KBM-7 (cell line): ENCODE measurements around the gene MAN2A2.

Experiments used
- DNase-seq: peaks from one replicate; pipeline ENCODE4 v3.0.0-alpha.2; 2015
- in situ Hi-C: fragments of 300-500 bp; cut with MboI; formaldehyde crosslinking; loops from 2 replicates; pipeline ENCODE4 v1.14.3; 2020; ENCODE audit warnings: low sequenced_read_pairs, low pct_unique_long_range_greater_than_20kb, mixed read lengths

The MAN2A2 gene

DNA sequence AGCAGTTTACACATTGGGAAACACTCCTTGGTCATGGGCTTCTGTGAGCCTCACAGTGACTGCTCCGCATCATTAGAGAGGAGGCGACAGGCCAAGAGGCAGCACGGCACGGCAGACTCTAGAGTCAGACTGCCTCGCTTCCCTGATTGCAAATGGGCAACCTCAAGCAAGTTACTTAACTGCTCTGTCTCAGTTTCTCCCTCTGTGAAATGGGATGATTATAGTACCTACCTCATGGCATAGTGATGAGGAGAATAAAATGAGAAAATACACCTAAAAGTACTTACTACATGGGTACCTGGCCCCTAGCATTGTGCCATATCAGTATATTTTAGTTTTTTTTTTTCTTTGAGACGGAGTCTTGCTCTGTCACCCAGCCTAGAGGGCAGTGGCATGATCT, 47.6 kb downstream of the MAN2A2 start:
- in situ Hi-C loops, result no loop called here
- no peak for DNase-seq

DNA sequence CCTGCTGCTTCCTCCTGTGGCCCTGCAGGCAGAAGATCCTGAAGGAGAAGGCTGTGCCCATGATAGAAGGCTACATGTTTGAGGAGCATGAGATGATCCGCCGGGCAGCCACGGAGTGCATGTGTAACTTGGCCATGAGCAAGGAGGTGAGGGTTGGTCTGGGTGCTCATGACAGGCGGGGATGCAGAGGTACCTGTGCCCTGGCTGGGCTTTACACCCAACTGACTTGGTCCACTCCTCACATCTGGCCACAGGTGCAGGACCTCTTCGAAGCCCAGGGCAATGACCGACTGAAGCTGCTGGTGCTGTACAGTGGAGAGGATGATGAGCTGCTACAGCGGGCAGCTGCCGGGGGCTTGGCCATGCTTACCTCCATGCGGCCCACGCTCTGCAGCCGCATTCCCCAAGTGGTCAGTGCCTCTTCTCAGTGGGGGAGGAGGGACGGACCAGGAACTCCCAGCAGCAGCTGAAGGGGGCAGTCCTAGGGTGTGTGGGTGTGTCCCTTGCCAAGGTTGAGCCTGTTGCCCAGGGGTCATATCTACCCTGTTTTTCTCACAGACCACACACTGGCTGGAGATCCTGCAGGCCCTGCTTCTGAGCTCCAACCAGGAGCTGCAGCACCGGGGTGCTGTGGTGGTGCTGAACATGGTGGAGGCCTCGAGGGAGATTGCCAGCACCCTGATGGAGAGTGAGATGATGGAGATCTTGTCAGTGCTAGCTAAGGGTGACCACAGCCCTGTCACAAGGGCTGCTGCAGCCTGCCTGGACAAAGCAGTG, 50.0 kb downstream of the MAN2A2 start:
- in situ Hi-C loops, result no loop called here
- DNase-seq, result no peak

DNA sequence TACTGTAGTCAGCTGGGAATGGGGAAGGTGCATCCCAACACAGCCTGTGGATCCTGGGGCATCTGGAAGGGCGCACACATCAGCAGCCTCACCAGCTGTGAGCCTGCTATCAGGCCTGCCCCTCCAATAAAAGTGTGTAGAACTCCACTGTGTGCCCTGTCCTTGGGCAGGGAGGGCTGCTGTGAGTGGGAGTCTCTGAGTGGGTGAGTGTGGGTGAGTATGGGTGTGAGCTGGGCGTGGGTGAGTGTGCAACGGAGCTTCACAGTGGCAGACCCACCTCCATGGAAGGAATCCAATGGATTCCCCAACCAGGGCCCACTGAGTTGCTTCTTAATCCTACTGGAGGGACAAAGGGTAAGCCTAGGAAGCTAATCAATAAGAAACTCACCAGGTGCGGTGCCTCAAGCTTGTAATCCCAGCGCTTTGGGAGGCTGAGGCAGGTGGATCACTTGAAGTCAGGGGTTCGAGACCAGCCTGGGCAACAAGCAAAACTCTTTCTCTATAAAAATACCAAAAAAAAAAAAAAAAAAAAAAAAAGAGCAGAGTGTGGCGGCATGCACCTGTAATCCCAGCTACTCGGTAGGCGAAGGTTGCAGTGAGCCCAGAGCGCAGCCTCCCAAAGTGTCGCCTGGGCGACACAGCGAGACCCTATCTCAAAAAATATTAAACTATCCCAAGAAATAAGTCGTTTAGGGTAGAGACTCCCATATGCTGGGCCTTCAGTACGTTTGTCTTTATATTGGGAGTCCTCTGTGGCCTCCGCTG, 51.0 kb downstream of the MAN2A2 start:
- in situ Hi-C loops, result no loop called here
- DNase-seq, result no peak

DNA sequence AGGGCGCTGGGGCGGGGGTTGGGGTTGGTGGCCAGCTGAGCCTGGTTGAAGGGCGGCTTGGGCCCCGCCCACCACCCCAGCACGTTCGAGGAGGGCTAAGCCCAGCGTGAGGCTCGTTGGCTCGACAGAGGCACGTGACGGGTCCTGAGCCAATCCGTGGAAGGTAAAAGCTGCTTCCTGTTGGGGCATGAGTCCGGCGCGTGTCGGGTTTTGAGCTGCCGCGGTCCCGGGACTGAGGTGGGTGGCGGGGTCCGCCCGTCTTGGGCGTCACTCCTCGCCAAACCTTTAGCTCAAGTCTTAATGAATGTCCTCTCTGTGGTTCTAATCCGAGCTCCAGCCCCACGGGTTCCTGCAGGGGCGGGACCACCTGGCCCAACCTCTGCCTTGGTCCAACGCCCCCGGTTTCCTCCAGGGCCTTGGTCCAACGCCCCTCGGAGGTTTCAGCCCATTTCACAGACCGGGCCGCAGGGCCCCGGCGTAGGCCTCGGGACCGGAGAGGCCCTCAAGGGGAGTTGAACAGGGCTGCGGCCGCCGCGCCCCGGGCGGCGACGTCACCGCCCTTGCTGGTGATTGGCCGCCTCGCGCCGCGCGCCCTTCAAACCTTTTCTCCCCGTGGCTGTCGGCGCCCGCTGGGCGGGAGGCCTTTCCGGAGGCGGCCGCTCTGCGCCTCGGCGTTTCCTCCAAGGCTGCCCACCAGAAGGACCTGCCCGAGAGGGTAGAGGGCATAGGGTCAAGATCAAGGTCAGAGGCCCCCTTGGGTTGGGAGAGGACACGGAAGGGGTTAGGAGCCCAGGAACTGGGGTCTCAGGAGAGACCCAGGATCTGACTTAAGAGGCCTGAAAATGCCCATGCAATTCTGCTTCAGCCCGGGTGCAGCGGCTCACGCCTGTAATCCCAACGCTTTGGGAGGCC, 51.9 kb downstream of the MAN2A2 start, which contains the start of gene RCCD1:
RCCD1 (plus strand) TSS at position 173 of the 912 bp plus-strand sequence. CDS start 1,851 bp downstream, outside the sequence.
- peak; percentile 95 for DNase-seq
- in situ Hi-C loops, result no loop called here

DNA sequence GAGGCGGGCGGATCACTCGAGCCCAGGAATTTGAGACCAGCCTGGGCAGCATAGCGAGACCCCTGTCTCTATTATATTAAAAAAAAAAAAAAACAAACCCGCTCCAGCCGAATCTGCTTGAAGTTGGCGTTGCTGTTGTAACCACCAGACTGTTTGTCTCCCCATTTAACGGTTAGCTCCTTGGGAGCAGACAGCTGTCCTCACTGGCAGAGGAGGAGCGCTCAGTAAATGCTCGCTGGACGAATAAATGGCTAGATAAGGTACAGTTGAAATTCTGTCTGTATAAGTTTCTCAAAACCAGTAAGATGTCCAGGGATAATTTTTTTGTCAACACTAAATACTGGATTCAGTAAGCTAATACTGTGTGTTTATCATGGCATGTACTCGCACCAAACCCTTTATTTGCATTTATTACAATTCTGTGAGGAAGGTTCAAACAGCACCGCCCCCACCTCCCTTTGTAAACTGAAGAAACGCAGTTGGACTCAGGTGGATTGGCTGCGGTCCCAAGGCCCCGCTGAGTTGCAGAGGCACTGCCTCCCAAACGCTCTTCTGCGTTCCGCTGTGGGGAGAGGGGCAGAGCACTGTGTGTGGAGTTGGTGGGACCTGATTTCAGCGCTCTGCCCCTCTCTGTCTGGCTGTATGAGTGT, 52.6 kb downstream of the MAN2A2 start:
- in situ Hi-C loops, result no loop called here
- DNase-seq, result no peak

DNA sequence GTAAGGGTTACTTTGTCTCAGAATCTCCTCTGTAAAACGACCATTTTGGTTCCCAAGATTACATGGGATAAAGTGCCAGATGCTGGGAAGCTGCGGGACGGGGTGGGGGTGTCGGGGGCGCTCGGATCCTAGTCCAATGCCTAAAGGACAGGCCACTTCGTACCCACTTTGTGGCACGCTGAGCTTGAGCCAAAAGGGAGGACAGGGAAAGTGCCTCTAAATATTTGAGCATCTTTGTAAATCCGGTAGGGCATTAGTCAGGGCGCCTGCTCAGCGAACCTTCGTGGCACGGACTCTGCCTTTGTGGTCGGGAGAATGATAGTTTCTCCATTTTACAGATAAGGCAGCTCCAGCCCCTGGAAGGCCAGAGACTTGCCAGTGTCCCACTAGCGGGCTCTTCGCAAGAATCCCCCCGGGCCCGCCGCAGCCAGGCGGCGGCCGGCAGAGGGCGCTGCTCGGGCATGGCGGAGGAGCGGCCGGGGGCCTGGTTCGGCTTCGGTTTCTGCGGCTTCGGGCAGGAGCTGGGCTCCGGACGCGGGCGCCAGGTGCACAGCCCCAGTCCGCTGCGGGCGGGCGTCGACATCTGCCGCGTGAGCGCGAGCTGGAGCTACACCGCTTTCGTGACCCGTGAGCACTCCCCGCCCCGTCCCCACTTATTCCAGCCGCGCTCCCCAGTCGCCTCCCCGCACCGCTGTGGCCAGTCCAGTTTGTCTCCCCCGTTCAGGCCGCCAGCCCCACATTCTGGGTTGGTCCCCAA, 53.4 kb downstream of the MAN2A2 start:
- in situ Hi-C loops, result no loop called here
- no peak for DNase-seq

DNA sequence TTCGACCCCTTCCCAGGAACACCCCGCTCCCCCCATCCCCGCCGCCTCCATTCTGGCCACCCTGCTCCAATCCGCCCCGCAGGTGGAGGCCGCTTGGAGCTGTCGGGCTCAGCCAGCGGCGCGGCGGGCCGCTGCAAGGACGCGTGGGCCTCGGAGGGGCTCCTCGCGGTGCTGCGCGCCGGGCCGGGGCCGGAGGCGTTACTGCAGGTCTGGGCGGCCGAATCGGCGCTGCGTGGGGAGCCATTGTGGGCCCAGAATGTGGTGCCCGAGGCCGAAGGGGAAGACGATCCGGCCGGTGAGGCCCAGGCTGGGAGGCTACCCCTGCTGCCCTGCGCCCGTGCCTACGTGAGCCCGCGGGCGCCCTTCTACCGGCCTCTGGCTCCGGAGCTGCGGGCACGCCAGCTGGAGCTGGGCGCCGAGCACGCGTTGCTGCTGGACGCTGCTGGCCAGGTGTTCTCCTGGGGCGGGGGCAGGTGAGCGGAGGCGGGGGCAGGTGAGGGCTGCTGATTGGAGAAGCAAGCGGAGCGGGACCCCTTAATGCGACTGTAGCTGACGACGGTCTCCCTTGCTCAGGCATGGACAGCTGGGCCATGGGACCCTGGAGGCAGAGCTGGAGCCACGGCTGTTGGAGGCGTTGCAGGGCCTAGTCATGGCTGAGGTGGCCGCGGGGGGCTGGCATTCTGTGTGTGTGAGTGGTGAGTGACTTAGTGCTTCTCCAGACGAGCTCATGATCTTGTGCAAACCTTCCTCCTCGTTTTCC, 54.1 kb downstream of the MAN2A2 start:
- in situ Hi-C loops, result no loop called here
- no peak for DNase-seq

DNA sequence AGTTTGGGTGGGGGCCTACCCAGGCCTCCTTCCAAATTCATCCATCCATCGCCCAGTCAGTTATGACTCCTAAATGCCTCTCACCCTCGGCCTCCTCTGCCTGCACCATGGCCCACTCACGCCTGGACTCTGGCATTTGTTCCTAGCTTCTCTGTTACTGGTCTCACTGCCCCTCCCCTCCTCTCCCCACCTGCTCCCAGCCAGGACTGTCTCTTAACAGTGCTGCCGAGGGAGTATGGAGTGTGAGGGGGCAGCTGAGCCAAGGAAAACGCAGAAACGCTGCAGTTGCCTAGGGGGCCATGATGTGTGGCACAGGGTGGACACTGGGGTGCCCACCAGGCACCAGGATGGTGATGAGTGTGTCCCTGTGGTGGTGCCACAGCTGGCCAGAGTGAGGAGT, 54.7 kb downstream of the MAN2A2 start:
- in situ Hi-C loops, result no loop called here
- no peak for DNase-seq

DNA sequence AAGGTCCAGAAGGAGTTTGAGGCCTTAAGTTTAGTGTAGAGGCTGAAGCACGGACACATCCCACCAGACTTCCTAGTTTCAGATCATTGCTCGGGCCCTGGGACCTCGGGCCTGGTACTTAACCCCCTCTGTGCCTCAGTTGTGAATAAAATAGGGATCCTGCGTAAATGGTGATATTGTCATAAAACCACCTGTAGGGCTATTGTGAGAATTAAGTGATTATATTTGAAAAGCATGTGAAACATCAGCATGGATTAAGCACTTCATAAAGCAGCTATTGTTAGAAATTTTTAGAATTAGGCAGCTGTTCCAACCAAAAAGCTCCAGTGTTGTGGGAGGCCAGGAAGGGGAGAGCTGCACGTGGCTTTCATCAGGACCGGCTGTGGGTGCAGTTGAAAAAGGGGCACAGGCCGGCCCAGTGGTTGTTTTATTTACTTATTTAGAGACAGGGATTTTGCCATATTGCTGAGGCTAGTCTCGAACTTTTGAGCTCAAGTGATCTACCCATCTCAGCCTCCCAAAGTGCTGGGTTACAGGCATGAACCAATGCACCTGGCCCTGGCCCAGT, 56.0 kb downstream of the MAN2A2 start:
- DNase-seq, result no peak
- in situ Hi-C loops, result no loop called here

DNA sequence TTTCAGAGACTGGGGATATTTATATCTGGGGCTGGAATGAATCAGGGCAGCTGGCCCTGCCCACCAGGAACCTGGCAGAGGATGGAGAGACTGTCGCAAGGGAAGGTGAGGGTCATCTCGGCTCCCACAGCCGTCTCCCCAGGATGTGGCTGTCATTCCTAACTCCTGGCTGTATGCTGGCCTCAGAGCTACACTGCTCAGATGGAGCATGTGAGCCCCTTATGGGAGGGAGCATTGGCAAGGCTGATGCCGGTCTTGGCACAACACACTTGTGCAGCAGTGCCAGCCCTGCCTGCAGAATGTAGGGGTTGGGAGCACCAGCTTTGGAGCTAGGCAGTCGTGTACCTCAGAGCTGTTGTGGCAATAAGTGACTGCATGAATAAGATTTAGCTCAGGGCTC, 56.8 kb downstream of the MAN2A2 start:
- no peak for DNase-seq
- in situ Hi-C loops, result no loop called here

DNA sequence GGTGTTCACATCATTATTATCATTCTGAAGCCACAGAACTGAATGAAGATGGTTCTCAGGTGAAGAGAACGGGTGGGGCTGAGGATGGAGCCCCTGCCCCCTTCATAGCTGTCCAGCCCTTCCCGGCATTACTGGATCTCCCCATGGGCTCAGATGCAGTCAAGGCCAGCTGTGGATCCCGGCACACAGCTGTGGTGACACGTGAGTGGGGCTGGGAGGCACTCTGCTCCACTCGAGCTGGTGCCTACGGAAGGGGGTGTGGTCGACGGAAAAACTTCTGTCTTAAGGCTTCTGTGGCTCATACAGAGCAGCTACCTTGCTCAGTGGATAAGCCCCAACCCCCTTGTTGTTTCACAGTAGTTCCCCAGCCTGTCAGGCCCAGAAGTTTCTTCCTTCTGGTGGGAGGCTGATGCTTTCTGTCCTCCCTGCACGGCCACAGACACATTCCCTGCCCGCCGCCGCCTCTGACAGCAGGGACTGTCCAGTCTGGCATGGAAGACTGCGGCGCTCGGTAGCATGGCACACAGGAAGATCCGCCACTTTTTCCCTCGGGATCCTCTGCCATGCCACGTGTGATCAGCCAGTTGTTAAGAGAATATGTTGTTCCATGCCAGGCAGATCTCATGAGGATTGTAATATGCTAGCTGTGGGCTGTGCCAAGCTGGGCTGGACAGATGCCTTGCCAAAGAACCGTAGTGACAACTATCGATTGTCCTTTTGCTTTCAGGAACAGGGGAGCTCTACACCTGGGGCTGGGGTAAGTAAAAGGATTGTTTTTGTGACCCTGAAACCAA, 57.4 kb downstream of the MAN2A2 start:
- in situ Hi-C loops, result no loop called here
- DNase-seq, result no peak

DNA sequence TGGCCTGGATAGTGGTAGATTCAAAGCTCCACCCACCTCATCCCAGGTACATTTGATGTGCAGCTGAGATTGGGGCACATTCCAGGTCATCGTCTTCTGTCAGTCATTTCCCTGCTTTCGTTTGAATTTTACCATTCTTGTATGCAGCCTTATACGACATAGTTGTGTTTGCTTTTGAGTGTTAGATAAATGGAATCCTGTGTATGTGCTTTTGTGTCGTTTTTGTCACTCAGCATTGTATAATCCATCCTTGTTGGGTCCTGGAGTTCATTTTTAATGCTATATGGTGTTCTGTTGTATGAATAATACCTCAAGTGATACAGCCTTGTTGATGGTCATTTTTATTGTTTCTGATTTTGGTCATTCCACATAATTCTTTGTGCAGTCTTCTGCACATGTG, 58.9 kb downstream of the MAN2A2 start:
- in situ Hi-C loops, result no loop called here
- no peak for DNase-seq

DNA sequence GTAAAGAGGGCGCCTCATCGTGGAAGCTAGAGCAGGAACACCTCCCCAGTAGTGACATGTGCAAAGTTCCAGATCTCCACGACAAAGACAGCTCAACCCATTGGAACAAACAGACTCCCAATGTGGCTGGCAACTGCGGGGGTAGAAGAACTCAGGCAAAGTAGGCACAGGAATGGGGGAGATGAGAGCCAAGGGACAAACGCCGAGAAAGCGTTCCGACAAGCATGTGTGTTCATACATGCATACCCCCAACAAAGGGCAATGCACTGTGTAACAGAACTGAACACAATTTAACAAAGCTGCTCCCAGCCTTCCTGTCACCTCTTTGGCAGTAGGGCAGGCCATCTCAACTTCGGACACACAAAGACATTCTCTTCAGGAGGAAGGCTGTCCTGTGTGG, 63.2 kb downstream of the MAN2A2 start:
- DNase-seq, result no peak
- in situ Hi-C loops, result no loop called here

DNA sequence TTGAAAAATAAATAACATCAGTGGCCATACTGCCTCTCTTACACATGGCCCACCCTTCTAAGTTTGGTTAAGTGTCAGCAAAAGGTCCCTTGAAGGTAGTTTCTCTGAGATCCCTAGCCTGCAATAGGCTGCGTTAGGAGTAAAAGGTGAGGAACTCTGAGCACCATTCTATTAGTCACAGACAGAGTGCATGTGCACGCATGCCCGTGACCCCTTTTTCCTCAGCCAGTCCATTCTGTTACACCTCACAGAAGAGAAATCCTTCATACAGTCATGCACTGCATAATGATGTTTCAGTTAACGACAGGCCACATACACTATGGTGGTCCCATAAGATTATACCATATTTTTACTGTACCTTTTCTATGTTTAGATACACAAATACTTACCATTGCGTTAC, 64.1 kb downstream of the MAN2A2 start:
- DNase-seq, result no peak

DNA sequence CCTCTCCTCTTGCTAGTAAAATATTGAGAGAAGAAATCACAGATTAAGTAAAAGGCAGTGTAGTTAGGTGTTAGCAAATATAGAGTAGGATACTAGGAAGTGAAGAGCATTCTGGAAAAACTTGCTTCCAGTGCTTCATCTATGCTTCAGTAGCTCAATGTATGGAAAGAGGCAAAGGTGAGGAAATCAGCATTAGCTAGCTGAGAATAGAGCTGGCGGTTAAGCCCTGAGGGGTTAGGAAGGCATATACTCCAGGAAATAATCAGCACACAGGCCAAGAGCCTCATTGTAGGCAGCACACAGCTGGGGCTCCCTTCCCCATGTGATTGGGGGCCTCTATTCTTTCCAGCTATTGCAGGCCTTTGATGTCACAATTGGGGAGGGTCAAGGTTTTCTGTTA, 65.3 kb downstream of the MAN2A2 start:
- in situ Hi-C loops, result no loop called here
- no peak for DNase-seq

More for the DNA sequence above, 64.1 kb downstream of the MAN2A2 start:
- in situ Hi-C loops, result no loop called here

DNA sequence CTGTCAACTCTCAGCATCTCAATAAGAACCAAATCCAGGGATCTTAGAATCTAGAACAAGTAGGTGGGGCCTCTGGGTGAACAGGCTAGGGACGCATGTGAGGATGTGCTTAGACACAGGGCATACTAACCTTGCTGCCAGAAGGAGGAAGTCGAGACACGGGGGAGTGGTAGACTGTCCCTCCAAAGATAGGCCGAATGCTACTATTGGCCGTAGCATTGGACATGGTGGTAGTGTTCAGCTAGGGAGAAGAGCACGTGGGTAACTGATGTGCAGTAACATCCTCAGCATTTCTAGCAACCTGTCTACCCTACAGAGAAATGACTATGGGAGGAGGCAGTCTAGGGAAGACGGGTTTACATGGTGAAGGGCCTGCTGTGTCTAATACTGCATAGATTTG, 67.2 kb downstream of the MAN2A2 start:
- peak; percentile 63 for DNase-seq
- in situ Hi-C loops, result no loop called here

DNA sequence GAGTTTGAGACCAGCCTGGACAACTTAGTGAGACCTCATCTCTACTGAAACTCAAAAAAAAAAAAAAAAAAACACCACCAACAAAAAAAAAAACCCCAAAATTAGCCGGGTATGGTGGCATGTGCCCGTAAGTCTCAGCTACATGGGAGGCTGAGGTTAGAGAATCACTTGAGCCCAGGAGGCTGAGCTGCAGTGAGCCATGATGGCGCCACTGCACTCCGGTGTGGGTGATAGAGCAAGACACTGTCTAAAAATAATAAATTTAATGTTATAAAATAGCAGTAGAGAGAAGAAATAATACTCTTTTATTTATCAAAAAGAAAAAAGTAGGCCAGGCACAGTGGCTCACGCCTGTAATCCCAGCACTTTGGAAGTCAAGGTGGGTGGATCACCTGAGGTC, 69.0 kb downstream of the MAN2A2 start:
- DNase-seq, result no peak
- in situ Hi-C loops, result no loop called here
